WTC11 (cell line): Measurements from ENCODE around the gene PLCB2.

Experiments
- CTCF ChIP-seq: fragments of 200-600 bp; IDR thresholded peaks from 2 replicates; pipeline ENCODE4 v1.8.0; 2022; ENCODE audit warnings: antibody characterized with exemption
- ELF4 ChIP-seq: sonication (generic); formaldehyde crosslinking; IDR thresholded peaks from 2 replicates; pipeline ENCODE4 v1.8.1; 2022; ENCODE audit warnings: low read depth, mild to moderate bottlenecking, moderate library complexity, missing genetic modification reagents

- TF ChIP-seq CTCF (no peak), ELF4 (no peak)
These were observed 17.2 kb downstream of the PLCB2 start for GRCh38 chr15:40290545-40290917.
